Measurements from ENCODE around the gene ASB15.

ASB15 gene

DNA sequence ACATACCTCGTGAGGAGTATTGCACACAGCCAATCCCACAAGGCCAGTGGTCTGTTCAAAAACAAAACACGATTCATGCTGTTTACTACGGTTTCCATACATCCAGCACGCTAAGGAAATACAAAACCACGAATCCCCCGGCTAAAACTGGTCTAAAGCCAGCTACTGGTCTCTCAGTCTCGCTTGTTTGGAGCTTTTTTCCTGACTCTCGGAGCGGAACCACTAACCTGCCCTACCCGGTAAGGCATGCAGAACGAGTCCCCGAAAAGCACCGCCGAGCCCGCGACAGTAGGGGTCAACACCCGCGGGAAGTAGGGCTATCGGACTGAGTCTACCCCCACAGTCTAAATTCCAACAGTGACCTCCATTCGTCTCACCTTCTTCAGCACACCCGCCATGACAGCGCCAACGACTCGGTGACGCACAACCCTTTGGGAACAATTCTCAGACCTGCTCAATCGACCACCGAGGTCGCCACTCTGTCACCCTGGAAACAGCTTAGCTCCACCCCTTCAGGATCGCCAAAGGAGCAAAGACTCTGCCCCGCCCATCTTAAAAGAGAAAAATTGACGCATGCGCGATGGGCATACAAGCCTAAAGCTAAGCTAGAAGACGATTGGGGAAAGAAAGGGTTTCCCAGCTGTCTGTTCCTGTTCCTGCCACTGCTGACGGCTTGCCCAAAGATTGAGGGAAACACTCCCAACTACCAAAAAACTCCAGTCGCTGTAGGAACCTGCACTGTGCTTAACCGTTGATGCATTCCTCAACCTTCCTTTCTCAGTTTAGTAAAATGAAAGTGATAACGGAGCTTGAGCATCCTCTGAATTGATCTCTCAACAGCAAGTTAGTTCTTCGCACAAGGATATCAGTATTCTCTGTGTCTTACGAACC, 44.0 kb upstream of the ASB15 start, which contains the start of gene NDUFA5 (continued):
- TF ChIP-seq, protein P1, sequence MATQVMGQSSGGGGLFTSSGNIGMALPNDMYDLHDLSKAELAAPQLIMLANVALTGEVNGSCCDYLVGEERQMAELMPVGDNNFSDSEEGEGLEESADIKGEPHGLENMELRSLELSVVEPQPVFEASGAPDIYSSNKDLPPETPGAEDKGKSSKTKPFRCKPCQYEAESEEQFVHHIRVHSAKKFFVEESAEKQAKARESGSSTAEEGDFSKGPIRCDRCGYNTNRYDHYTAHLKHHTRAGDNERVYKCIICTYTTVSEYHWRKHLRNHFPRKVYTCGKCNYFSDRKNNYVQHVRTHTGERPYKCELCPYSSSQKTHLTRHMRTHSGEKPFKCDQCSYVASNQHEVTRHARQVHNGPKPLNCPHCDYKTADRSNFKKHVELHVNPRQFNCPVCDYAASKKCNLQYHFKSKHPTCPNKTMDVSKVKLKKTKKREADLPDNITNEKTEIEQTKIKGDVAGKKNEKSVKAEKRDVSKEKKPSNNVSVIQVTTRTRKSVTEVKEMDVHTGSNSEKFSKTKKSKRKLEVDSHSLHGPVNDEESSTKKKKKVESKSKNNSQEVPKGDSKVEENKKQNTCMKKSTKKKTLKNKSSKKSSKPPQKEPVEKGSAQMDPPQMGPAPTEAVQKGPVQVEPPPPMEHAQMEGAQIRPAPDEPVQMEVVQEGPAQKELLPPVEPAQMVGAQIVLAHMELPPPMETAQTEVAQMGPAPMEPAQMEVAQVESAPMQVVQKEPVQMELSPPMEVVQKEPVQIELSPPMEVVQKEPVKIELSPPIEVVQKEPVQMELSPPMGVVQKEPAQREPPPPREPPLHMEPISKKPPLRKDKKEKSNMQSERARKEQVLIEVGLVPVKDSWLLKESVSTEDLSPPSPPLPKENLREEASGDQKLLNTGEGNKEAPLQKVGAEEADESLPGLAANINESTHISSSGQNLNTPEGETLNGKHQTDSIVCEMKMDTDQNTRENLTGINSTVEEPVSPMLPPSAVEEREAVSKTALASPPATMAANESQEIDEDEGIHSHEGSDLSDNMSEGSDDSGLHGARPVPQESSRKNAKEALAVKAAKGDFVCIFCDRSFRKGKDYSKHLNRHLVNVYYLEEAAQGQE (tag by site-specific recombination; IDR thresholded peaks at IDR 0.05), result peak; percentile 24
- TF ChIP-seq ZBTB1 (tag by site-specific recombination; IDR thresholded peaks at IDR 0.05) (0 out of 2 replicates have a peak, but pooled peaks have one; percentile 49), SP2 (tag by site-specific recombination; IDR thresholded peaks at IDR 0.05) (peak; percentile 69), ZNF76 (tag by site-specific recombination; IDR thresholded peaks at IDR 0.05; ENCODE audit: borderline replicate concordance, low read depth) (peak; percentile 69), SP3 (tag by site-specific recombination; IDR thresholded peaks at IDR 0.05) (peak; percentile 84), TRIM28 (IDR thresholded peaks at IDR 0.05; ENCODE audit: borderline replicate concordance, low read length) (peak; percentile 6; the same call in 1 of the 2 replicates), ZNF660 (tag by site-specific recombination; IDR thresholded peaks at IDR 0.05) (peak; percentile 26; the same call in 1 of the 2 replicates), ZNF664 (tag by site-specific recombination; IDR thresholded peaks at IDR 0.05) (no peak), ZNF776 (tag by site-specific recombination; IDR thresholded peaks at IDR 0.05; ENCODE audit: borderline replicate concordance) (no peak), PRDM1 (tag by site-specific recombination; IDR thresholded peaks at IDR 0.05) (peak; percentile 50), FEZF1 (tag by site-specific recombination; IDR thresholded peaks at IDR 0.05) (0 out of 2 replicates have a peak, but pooled peaks have one; percentile 28), ZNF10 (tag by site-specific recombination; IDR thresholded peaks at IDR 0.05) (peak; percentile 96), ZNF138 (tag by site-specific recombination; IDR thresholded peaks at IDR 0.05; ENCODE audit: borderline replicate concordance) (no peak), ZNF610 (tag by site-specific recombination; IDR thresholded peaks at IDR 0.05; ENCODE audit: borderline replicate concordance) (no peak), ZNF747 (tag by site-specific recombination; IDR thresholded peaks at IDR 0.05) (no peak), ZFP69B (tag by site-specific recombination; IDR thresholded peaks at IDR 0.05) (0 out of 2 replicates have a peak, but pooled peaks have one; percentile 1), ZBTB21 (tag by site-specific recombination; IDR thresholded peaks at IDR 0.05) (peak; percentile 82), ZXDB (tag by site-specific recombination; IDR thresholded peaks at IDR 0.05) (peak; percentile 74), ZEB2 (tag by site-specific recombination; IDR thresholded peaks at IDR 0.05) (0 out of 2 replicates have a peak, but pooled peaks have one; percentile 8)
- TF ChIP-seq, protein P2, sequence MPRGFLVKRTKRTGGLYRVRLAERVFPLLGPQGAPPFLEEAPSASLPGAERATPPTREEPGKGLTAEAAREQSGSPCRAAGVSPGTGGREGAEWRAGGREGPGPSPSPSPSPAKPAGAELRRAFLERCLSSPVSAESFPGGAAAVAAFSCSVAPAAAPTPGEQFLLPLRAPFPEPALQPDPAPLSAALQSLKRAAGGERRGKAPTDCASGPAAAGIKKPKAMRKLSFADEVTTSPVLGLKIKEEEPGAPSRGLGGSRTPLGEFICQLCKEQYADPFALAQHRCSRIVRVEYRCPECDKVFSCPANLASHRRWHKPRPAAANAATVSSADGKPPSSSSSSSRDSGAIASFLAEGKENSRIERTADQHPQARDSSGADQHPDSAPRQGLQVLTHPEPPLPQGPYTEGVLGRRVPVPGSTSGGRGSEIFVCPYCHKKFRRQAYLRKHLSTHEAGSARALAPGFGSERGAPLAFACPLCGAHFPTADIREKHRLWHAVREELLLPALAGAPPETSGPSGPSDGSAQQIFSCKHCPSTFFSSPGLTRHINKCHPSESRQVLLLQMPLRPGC (tag by site-specific recombination; IDR thresholded peaks at IDR 0.05), result peak; percentile 69
- TF ChIP-seq, protein P3, sequence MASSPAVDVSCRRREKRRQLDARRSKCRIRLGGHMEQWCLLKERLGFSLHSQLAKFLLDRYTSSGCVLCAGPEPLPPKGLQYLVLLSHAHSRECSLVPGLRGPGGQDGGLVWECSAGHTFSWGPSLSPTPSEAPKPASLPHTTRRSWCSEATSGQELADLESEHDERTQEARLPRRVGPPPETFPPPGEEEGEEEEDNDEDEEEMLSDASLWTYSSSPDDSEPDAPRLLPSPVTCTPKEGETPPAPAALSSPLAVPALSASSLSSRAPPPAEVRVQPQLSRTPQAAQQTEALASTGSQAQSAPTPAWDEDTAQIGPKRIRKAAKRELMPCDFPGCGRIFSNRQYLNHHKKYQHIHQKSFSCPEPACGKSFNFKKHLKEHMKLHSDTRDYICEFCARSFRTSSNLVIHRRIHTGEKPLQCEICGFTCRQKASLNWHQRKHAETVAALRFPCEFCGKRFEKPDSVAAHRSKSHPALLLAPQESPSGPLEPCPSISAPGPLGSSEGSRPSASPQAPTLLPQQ (tag by site-specific recombination; IDR thresholded peaks at IDR 0.05), result 0 out of 2 replicates have a peak, but pooled peaks have one; percentile 52
- TF ChIP-seq, protein P4, sequence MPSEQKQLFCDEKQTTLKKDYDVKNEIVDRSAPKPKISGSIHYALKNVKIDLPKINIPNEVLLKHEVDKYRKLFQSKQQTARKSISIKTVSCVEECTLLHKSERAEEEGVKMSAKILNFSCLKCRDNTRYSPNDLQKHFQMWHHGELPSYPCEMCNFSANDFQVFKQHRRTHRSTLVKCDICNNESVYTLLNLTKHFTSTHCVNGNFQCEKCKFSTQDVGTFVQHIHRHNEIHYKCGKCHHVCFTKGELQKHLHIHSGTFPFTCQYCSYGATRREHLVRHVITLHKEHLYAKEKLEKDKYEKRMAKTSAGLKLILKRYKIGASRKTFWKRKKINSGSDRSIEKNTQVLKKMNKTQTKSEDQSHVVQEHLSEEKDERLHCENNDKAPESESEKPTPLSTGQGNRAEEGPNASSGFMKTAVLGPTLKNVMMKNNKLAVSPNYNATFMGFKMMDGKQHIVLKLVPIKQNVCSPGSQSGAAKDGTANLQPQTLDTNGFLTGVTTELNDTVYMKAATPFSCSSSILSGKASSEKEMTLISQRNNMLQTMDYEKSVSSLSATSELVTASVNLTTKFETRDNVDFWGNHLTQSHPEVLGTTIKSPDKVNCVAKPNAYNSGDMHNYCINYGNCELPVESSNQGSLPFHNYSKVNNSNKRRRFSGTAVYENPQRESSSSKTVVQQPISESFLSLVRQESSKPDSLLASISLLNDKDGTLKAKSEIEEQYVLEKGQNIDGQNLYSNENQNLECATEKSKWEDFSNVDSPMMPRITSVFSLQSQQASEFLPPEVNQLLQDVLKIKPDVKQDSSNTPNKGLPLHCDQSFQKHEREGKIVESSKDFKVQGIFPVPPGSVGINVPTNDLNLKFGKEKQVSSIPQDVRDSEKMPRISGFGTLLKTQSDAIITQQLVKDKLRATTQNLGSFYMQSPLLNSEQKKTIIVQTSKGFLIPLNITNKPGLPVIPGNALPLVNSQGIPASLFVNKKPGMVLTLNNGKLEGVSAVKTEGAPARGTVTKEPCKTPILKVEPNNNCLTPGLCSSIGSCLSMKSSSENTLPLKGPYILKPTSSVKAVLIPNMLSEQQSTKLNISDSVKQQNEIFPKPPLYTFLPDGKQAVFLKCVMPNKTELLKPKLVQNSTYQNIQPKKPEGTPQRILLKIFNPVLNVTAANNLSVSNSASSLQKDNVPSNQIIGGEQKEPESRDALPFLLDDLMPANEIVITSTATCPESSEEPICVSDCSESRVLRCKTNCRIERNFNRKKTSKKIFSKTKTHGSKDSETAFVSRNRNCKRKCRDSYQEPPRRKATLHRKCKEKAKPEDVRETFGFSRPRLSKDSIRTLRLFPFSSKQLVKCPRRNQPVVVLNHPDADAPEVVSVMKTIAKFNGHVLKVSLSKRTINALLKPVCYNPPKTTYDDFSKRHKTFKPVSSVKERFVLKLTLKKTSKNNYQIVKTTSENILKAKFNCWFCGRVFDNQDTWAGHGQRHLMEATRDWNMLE (tag by site-specific recombination; conservative IDR thresholded peaks at IDR 0.05; ENCODE audit: low read depth), result peak; percentile 45
- TF ChIP-seq, protein P5, sequence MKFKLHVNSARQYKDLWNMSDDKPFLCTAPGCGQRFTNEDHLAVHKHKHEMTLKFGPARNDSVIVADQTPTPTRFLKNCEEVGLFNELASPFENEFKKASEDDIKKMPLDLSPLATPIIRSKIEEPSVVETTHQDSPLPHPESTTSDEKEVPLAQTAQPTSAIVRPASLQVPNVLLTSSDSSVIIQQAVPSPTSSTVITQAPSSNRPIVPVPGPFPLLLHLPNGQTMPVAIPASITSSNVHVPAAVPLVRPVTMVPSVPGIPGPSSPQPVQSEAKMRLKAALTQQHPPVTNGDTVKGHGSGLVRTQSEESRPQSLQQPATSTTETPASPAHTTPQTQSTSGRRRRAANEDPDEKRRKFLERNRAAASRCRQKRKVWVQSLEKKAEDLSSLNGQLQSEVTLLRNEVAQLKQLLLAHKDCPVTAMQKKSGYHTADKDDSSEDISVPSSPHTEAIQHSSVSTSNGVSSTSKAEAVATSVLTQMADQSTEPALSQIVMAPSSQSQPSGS (tag by site-specific recombination; IDR thresholded peaks at IDR 0.05; ENCODE audit: low read depth), result 0 out of 2 replicates have a peak, but pooled peaks have one; percentile 44
- TF ChIP-seq, protein P6, sequence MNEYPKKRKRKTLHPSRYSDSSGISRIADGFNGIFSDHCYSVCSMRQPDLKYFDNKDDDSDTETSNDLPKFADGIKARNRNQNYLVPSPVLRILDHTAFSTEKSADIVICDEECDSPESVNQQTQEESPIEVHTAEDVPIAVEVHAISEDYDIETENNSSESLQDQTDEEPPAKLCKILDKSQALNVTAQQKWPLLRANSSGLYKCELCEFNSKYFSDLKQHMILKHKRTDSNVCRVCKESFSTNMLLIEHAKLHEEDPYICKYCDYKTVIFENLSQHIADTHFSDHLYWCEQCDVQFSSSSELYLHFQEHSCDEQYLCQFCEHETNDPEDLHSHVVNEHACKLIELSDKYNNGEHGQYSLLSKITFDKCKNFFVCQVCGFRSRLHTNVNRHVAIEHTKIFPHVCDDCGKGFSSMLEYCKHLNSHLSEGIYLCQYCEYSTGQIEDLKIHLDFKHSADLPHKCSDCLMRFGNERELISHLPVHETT (tag by site-specific recombination; IDR thresholded peaks at IDR 0.05), result 0 out of 2 replicates have a peak, but pooled peaks have one; percentile 39

All from HEK293 (cell line).